Trophoblast cell (in vitro differentiated cells and primary cell): Measurements from ENCODE around the gene VAV1.

Source experiments
- DNase-seq, 2 donors: peaks; one replicate each; pipeline ENCODE4 v3.0.0-alpha.2; 2016
- H2AFZ ChIP-seq: 2 replicates; pipeline ENCODE4 v1.6.1; 2013; ENCODE audit warnings: low read length, moderate library complexity, mild to moderate bottlenecking; ENCODE audit not compliant: insufficient read depth, poor library complexity
- H2AK5ac ChIP-seq: 2 replicates; pipeline ENCODE4 v1.6.1; 2013; ENCODE audit warnings: mild to moderate bottlenecking, low read length
- H2BK120ac ChIP-seq: 2 replicates; pipeline ENCODE4 v1.6.1; 2013; ENCODE audit warnings: low read length, mild to moderate bottlenecking, moderate library complexity; ENCODE audit not compliant: insufficient read depth, poor library complexity
- H2BK12ac ChIP-seq: 2 replicates; pipeline ENCODE4 v1.6.1; 2013; ENCODE audit warnings: mild to moderate bottlenecking, low read length, moderate library complexity
- H2BK5ac ChIP-seq: 2 replicates; pipeline ENCODE4 v1.6.1; 2013; ENCODE audit warnings: low read length, low read depth, moderate library complexity, mild to moderate bottlenecking; ENCODE audit not compliant: poor library complexity
- H3K14ac ChIP-seq: 2 replicates; pipeline ENCODE4 v1.6.1; 2013; ENCODE audit warnings: mild to moderate bottlenecking, low read length
- H3K18ac ChIP-seq: 2 replicates; pipeline ENCODE4 v1.6.1; 2013; ENCODE audit warnings: mild to moderate bottlenecking, low read length
- H3K23ac ChIP-seq: 2 replicates; pipeline ENCODE4 v1.6.1; 2013; ENCODE audit warnings: low read length
- H3K27ac ChIP-seq: 2 replicates; pipeline ENCODE4 v1.5.1; 2013; ENCODE audit warnings: low read depth, mild to moderate bottlenecking, inconsistent platforms, low read length, moderate library complexity
- H3K27me3 ChIP-seq: 2 replicates; pipeline ENCODE4 v1.6.1; 2013; ENCODE audit warnings: inconsistent platforms, mild to moderate bottlenecking, low read length, moderate library complexity; ENCODE audit not compliant: insufficient read depth
- H3K36me3 ChIP-seq, 2 experiments: 1 replicate in 1 of 2; 2 replicates in 1 of 2; pipeline ENCODE4 v1.6.1; 2013; ENCODE audit warnings: low read length in 2 of 2, mild to moderate bottlenecking in 2 of 2, moderate library complexity in 1 of 2; ENCODE audit not compliant: insufficient read depth in 2 of 2, control insufficient read depth in 1 of 2
- H3K4ac ChIP-seq: 2 replicates; pipeline ENCODE4 v1.6.1; 2013; ENCODE audit warnings: low read depth, mild to moderate bottlenecking, low read length, moderate library complexity
- H3K4me1 ChIP-seq, 2 experiments: 1 replicate in 1 of 2; 2 replicates in 1 of 2; pipeline ENCODE4 v1.6.1; 2013; ENCODE audit warnings: low read length in 2 of 2, mild to moderate bottlenecking in 2 of 2, moderate library complexity in 1 of 2; ENCODE audit not compliant: insufficient read depth in 2 of 2, control insufficient read depth in 1 of 2
- H3K4me2 ChIP-seq: 2 replicates; pipeline ENCODE4 v1.6.1; 2013; ENCODE audit warnings: inconsistent platforms, mild to moderate bottlenecking, low read length, moderate library complexity
- H3K4me3 ChIP-seq: 2 replicates; pipeline ENCODE4 v1.5.1; 2013; ENCODE audit warnings: mild to moderate bottlenecking, low read depth, low read length, inconsistent platforms
- H3K79me1 ChIP-seq: one replicate; pipeline ENCODE4 v1.6.1; 2013; ENCODE audit warnings: low read length
- H3K79me2 ChIP-seq: 2 replicates; pipeline ENCODE4 v1.6.1; 2013; ENCODE audit warnings: low read length, mild to moderate bottlenecking; ENCODE audit not compliant: control insufficient read depth, insufficient read depth, poor library complexity
- H3K9ac ChIP-seq: 2 replicates; pipeline ENCODE4 v1.6.1; 2013; ENCODE audit warnings: mild to moderate bottlenecking, low read length
- H3K9me3 ChIP-seq: 2 replicates; pipeline ENCODE4 v1.6.1; 2013; ENCODE audit warnings: low read depth, mild to moderate bottlenecking, control low read depth, inconsistent platforms, low read length; ENCODE audit not compliant: insufficient read depth
- H4K12ac ChIP-seq: 2 replicates; pipeline ENCODE4 v1.6.1; 2013; ENCODE audit warnings: low read depth, mild to moderate bottlenecking, low read length, moderate library complexity
- H4K8ac ChIP-seq: 2 replicates; pipeline ENCODE4 v1.6.1; 2013; ENCODE audit warnings: low read depth, mild to moderate bottlenecking, low read length, moderate library complexity
- H4K91ac ChIP-seq: one replicate; pipeline ENCODE4 v1.6.1; 2013; ENCODE audit warnings: low read depth, mild to moderate bottlenecking, low read length, moderate library complexity
- WGBS: extraction: QIAGEN DNeasy Blood & Tissue Kit; methylation state at CpG from one replicate; pipeline ENCODE4 v1.1.7; 2013; ENCODE audit warnings: missing lambda C conversion rate; ENCODE audit not compliant: insufficient read length, insufficient coverage; ENCODE audit errors: extremely low coverage; 5-methylcytosine and 5-hydroxymethylcytosine counted together

The VAV1 gene

GRCh38 chr19:6730941-6731670, 41.4 kb upstream of the VAV1 start:
- Histone ChIP-seq H3K9me3 (peaks cover 3% of the 10 kb centered on the region), H3K9ac (no peak overlapping the region), H2AK5ac (no peak overlapping the region), H4K8ac (no peak overlapping the region), H4K12ac (no peak overlapping the region), H3K4ac (no peak overlapping the region), H3K4me1 (peaks cover 8% of the 10 kb centered on the region in 2 experiments), H2BK5ac (no peak overlapping the region), H2AFZ (no peak overlapping the region), H3K36me3 (peaks cover 24 to 31% of the 10 kb centered on the region in 2 experiments), H3K4me2 (no peak overlapping the region), H3K79me1 (no peaks in the 10 kb centered on the region), H3K4me3 (no peak overlapping the region), H2BK120ac (no peak overlapping the region), H4K91ac (no peak overlapping the region), H3K27me3 (no peaks in the 10 kb centered on the region), H3K23ac (no peak overlapping the region), H3K79me2 (no peaks in the 10 kb centered on the region), H3K14ac (no peak overlapping the region), H2BK12ac (no peak overlapping the region), H3K27ac (no peak overlapping the region), H3K18ac (no peak overlapping the region)
- WGBS = no CpG with 5 or more reads among the region's 30 CpGs
- no peak for DNase-seq

- DNase-seq = no peak
- Histone ChIP-seq H3K18ac (no peak overlapping the region), H4K12ac (no peak overlapping the region), H2AFZ (no peak overlapping the region), H3K9me3 (peaks cover 3% of the 10 kb centered on the region), H3K79me1 (peaks cover 2% of the 10 kb centered on the region), H3K4me1 (peaks cover 8 to 11% of the 10 kb centered on the region in 2 experiments), H3K9ac (no peak overlapping the region), H2BK12ac (no peak overlapping the region), H2BK5ac (no peak overlapping the region), H3K4me3 (no peak overlapping the region), H3K27me3 (no peaks in the 10 kb centered on the region), H3K36me3 (peaks cover 24 to 31% of the 10 kb centered on the region in 2 experiments), H3K4me2 (no peak overlapping the region), H3K4ac (no peak overlapping the region), H4K91ac (no peak overlapping the region), H2AK5ac (no peak overlapping the region), H3K14ac (no peak overlapping the region), H3K23ac (no peak overlapping the region), H2BK120ac (no peak overlapping the region), H4K8ac (no peak overlapping the region), H3K79me2 (no peaks in the 10 kb centered on the region), H3K27ac (no peak overlapping the region)
- no CpG with 5 or more reads among the region's 22 CpGs for WGBS
Measured at GRCh38 chr19:6731822-6732221, 40.7 kb upstream of the VAV1 start.

GRCh38 chr19:6732803-6733337, 39.6 kb upstream of the VAV1 start:
- Histone ChIP-seq H3K9me3 (peaks cover 3% of the 10 kb centered on the region), H3K18ac (no peak overlapping the region), H3K27ac (no peak overlapping the region), H2AK5ac (no peak overlapping the region), H3K14ac (no peak overlapping the region), H3K79me2 (peaks cover 2% of the 10 kb centered on the region), H3K23ac (no peak overlapping the region), H3K4me2 (no peak overlapping the region), H3K4ac (no peak overlapping the region), H2BK120ac (no peak overlapping the region), H4K91ac (no peak overlapping the region), H3K4me3 (peak overlapping the region; percentile 43), H3K79me1 (peaks cover 7% of the 10 kb centered on the region), H2BK5ac (no peak overlapping the region), H3K4me1 (peaks cover 8 to 11% of the 10 kb centered on the region in 2 experiments), H3K36me3 (peaks cover 24 to 31% of the 10 kb centered on the region in 2 experiments), H3K9ac (no peak overlapping the region), H3K27me3 (no peaks in the 10 kb centered on the region), H4K8ac (no peak overlapping the region), H4K12ac (no peak overlapping the region), H2AFZ (no peak overlapping the region), H2BK12ac (no peak overlapping the region)
- DNase-seq = no peak
- no CpG with 5 or more reads among the region's 21 CpGs for WGBS

GRCh38 chr19:6733338-6734095, 39.0 kb upstream of the VAV1 start:
- H4K12ac ChIP-seq = no peak overlapping the region
- peaks cover 2% of the 10 kb centered on the region for H3K9me3 ChIP-seq
- H3K79me1 ChIP-seq = peaks cover 14% of the 10 kb centered on the region
- no peak overlapping the region for H3K4me2 ChIP-seq
- WGBS = no CpG with 5 or more reads among the region's 29 CpGs
- no peak overlapping the region for H3K4me3 ChIP-seq
- H2BK5ac ChIP-seq = no peak overlapping the region
- H3K4ac ChIP-seq = no peak overlapping the region
- H3K14ac ChIP-seq = no peak overlapping the region
- H2BK12ac ChIP-seq = no peak overlapping the region
- no peak overlapping the region for H4K8ac ChIP-seq
- H4K91ac ChIP-seq = no peak overlapping the region
- no peak overlapping the region for H2AFZ ChIP-seq
- H2BK120ac ChIP-seq = no peak overlapping the region
- no peak overlapping the region for H3K18ac ChIP-seq
- peaks cover 14 to 17% of the 10 kb centered on the region in 2 experiments for H3K4me1 ChIP-seq
- H3K9ac ChIP-seq = no peak overlapping the region
- H2AK5ac ChIP-seq = no peak overlapping the region
- peaks cover 24 to 31% of the 10 kb centered on the region in 2 experiments for H3K36me3 ChIP-seq
- H3K79me2 ChIP-seq = peaks cover 2% of the 10 kb centered on the region
- no peak overlapping the region for H3K23ac ChIP-seq
- no peak overlapping the region for H3K27ac ChIP-seq
- no peaks in the 10 kb centered on the region for H3K27me3 ChIP-seq
- no peak for DNase-seq
